Endothelial cell of umbilical vein (primary cell): Measurements from ENCODE around the gene SCAF1. TPM values are rescaled to one million over a fixed set of nuclear protein-coding genes. Genes with fewer than 3 reads are reported as not detected.

Experiments
- BruUV-seq: library from RNA; stranded (reverse); fragments of 400-500 nt; replicated peaks from 2 replicates; lab custom pipeline; 2021; lab: Mats Ljungman, UMichigan
- CTCF ChIA-PET: fragments of 300-600, 350-600 bp; sonication (Branson Sonifier 250); formaldehyde crosslinking; loops from one replicate; lab custom pipeline; 2021; ENCODE audit warnings: antibody characterized with exemption, inconsistent platforms; lab: Charles Lee
- POLR2A ChIA-PET: fragments of 300-600, 350-600 bp; sonication (Branson Sonifier 250); formaldehyde crosslinking; loops from one replicate; lab custom pipeline; 2021; ENCODE audit warnings: antibody characterized with exemption, inconsistent platforms; lab: Charles Lee
- DNase-seq: peaks from one replicate; pipeline ENCODE4 v3.0.0-alpha.2; 2011; ENCODE audit warnings: low read depth, low spot score
- FAIRE-seq: peaks from 2 replicates; lab custom pipeline; 2011; peaks lifted over from hg19 to GRCh38; lab: Jason Lieb, UNC
- H2AFZ ChIP-seq: 2 replicates; pipeline ENCODE4 v1.6.0; 2012; ENCODE audit warnings: low read depth, low read length, control low read depth, inconsistent platforms
- H3K27ac ChIP-seq: 2 replicates; pipeline ENCODE4 v1.5.1; 2011; ENCODE audit warnings: low read depth, mild to moderate bottlenecking, control low read depth, low read length, moderate library complexity; ENCODE audit not compliant: insufficient read depth
- H3K27me3 ChIP-seq, 2 experiments: 2 replicates each; pipeline versions ENCODE4 v1.6.0 to v1.6.1; 2011; ENCODE audit warnings: low read length in 2 of 2, mixed read lengths in 1 of 2; ENCODE audit not compliant: control insufficient read depth in 2 of 2, insufficient read depth in 2 of 2
- H3K36me3 ChIP-seq, 2 experiments: 2 replicates in 1 of 2; 3 replicates in 1 of 2; pipeline ENCODE4 v1.5.1; 2011; ENCODE audit warnings: low read length in 2 of 2, mild to moderate bottlenecking in 1 of 2, moderate library complexity in 1 of 2; ENCODE audit not compliant: control insufficient read depth in 2 of 2, insufficient read depth in 2 of 2; ENCODE audit errors: extremely low read depth in 1 of 2
- H3K4me1 ChIP-seq: 3 replicates; pipeline ENCODE4 v1.5.1; 2011; ENCODE audit warnings: mild to moderate bottlenecking, low read length; ENCODE audit not compliant: control insufficient read depth, insufficient read depth; ENCODE audit errors: extremely low read depth
- H3K4me2 ChIP-seq: 2 replicates; pipeline ENCODE4 v1.6.1; 2011; ENCODE audit warnings: low read length, control low read depth, mixed read lengths; ENCODE audit not compliant: insufficient read depth
- H3K4me3 ChIP-seq, 3 experiments: fragments of 200-600 bp in 1 of 3; sonication (generic), shearing (Covaris generic) in 1 of 3; replicated peaks in 1 of 3; 2 replicates each; pipeline ENCODE4 v1.5.1; 2011 to 2016; ENCODE audit warnings: control low read depth in 3 of 3, low read length in 3 of 3, mild to moderate bottlenecking in 2 of 3, inconsistent platforms in 1 of 3, low read depth in 1 of 3, moderate library complexity in 1 of 3; ENCODE audit not compliant: insufficient read depth in 1 of 3
- H3K79me2 ChIP-seq: 2 replicates; pipeline ENCODE4 v1.6.0; 2012; ENCODE audit warnings: low read length, inconsistent platforms; ENCODE audit not compliant: control insufficient read depth, insufficient read depth
- H3K9ac ChIP-seq: replicated peaks from 2 replicates; pipeline ENCODE3; 2011; ENCODE audit warnings: low read length, control low read depth; ENCODE audit not compliant: insufficient read depth; ENCODE audit errors: extremely low read depth
- H3K9me1 ChIP-seq: replicated peaks from 3 replicates; pipeline ENCODE4 v1.6.0; 2011; ENCODE audit warnings: mild to moderate bottlenecking, low read length; ENCODE audit not compliant: control insufficient read depth, insufficient read depth; ENCODE audit errors: extremely low read depth
- H3K9me3 ChIP-seq: replicated peaks from 2 replicates; pipeline ENCODE4 v1.5.1; 2012; ENCODE audit warnings: low read length, inconsistent platforms; ENCODE audit not compliant: control insufficient read depth, insufficient read depth
- H4K20me1 ChIP-seq: replicated peaks from 2 replicates; pipeline ENCODE3; 2011; ENCODE audit warnings: mild to moderate bottlenecking, low read length; ENCODE audit not compliant: control insufficient read depth, insufficient read depth; ENCODE audit errors: extremely low read depth
- CTCF ChIP-seq, 2 donors: IDR thresholded peaks; 1 replicate in 1 of 2; 2 replicates in 1 of 2; pipeline ENCODE4 v1.5.1; 2011; ENCODE audit warnings: low read length in 2 of 2, mild to moderate bottlenecking in 2 of 2, moderate library complexity in 2 of 2, control low read depth in 1 of 2, inconsistent platforms in 1 of 2, low read depth in 1 of 2; ENCODE audit not compliant: insufficient read depth in 1 of 2; ENCODE audit errors: extremely low read depth in 1 of 2
- EZH2 ChIP-seq: IDR thresholded peaks from 2 replicates; pipeline ENCODE4 v1.6.1; 2012; ENCODE audit warnings: borderline replicate concordance, low read depth, mild to moderate bottlenecking, moderate library complexity, low read length, inconsistent platforms; ENCODE audit not compliant: severe bottlenecking
- FOS ChIP-seq: IDR thresholded peaks from 2 replicates; pipeline ENCODE4 v1.6.1; 2011; ENCODE audit warnings: mild to moderate bottlenecking, low read length, moderate library complexity, borderline replicate concordance; ENCODE audit not compliant: insufficient read depth
- GATA2 ChIP-seq: IDR thresholded peaks from 2 replicates; pipeline ENCODE4 v1.7.0; 2011; ENCODE audit warnings: low read depth, mild to moderate bottlenecking, moderate library complexity, mixed read lengths, low read length; ENCODE audit not compliant: insufficient read length, insufficient read depth
- JUN ChIP-seq: IDR thresholded peaks from 2 replicates; pipeline ENCODE4 v1.6.1; 2011; ENCODE audit warnings: borderline replicate concordance, low read depth; ENCODE audit not compliant: insufficient read length, insufficient read depth
- MYC ChIP-seq: IDR thresholded peaks from one replicate; pipeline ENCODE4 v1.6.1; 2011; ENCODE audit warnings: mild to moderate bottlenecking, low read depth, low read length
- POLR2A ChIP-seq: IDR thresholded peaks from 2 replicates; pipeline ENCODE4 v1.6.1; 2012; ENCODE audit warnings: low read depth, mild to moderate bottlenecking, control low read depth, low read length
- POLR2AphosphoS5 ChIP-seq: IDR thresholded peaks from 2 replicates; pipeline ENCODE4 v1.6.1; 2012; ENCODE audit warnings: low read depth, mild to moderate bottlenecking, control low read depth, low read length, moderate library complexity; ENCODE audit not compliant: insufficient read depth
- dilution Hi-C: fragments of 300-500 bp; cut with MboI; formaldehyde crosslinking; loops from one replicate; pipeline ENCODE4 v1.15.0; 2019; ENCODE audit warnings: low sequenced_read_pairs; ENCODE audit not compliant: extremely low pct_ligation_motif_present
- intact Hi-C: fragments of 100-400 bp; cut with micrococcal nuclease; formaldehyde crosslinking; loops from one replicate; pipeline ENCODE4 v1.10.0; 2022
- polyA plus RNA-seq, 4 experiments: library from polyadenylated mRNA; depleted of rRNA in 3 of 4; stranded (reverse) in 3 of 4; unstranded in 1 of 4; fragments of >200 nt; gene quantifications; 2 replicates each; pipeline versions ENCODE4 v1.2.1 to v1.2.3, GENCODE V29; 2011 to 2012; ENCODE audit warnings: missing spikeins in 1 of 4
- total RNA-seq: library from RNA; stranded (reverse); gene quantifications from 2 replicates; pipeline ENCODE4 v1.2.3, GENCODE V29; 2021
- TF ChIP-seq, protein P1 (sequence below): IDR thresholded peaks from 2 replicates; pipeline ENCODE4 v1.6.1; 2011; ENCODE audit not compliant: insufficient read depth, insufficient read length

SCAF1 gene
- total and polyA plus RNA-seq, 2 donors (not counting 3 experiments of a cell fraction or from before 2014, with no cell fraction given): 13.3 to 75.8 TPM

- FAIRE-seq: no peak
- Histone ChIP-seq H3K27ac (no peak overlapping the region), H3K4me1 (peaks cover 24% of the 10 kb centered on the region), H3K9me3 (no peaks in the 10 kb centered on the region), H3K4me3 (peak overlapping the region in 1 of 3 experiments; percentile 97), H3K9ac (no peak overlapping the region), H3K36me3 (peaks cover 2 to 17% of the 10 kb centered on the region in 2 experiments), H3K4me2 (peak overlapping the region; percentile 96), H2AFZ (no peak overlapping the region), H3K79me2 (peaks cover 57% of the 10 kb centered on the region), H3K27me3 (no peaks in the 10 kb centered on the region), H3K9me1 (no peaks in the 10 kb centered on the region), H4K20me1 (no peaks in the 10 kb centered on the region)
- dilution Hi-C loops (no loop called here), intact Hi-C loops (loop anchor here (5.0 kb wide), 1 partner anchor 191 kb away; the partner anchor contains the start of genes ALDH16A1 and PIH1D1)
- ChIA-PET POLR2A (interaction anchor here (0.6 kb wide), 1 partner anchor 116 kb away, joined by 4 read pairs; the partner anchor contains the start of gene RCN3), CTCF (interaction anchor here (1.3 to 2.4 kb wide), 2 partner anchors 21 to 73 kb away, joined by 3 to 9 read pairs; partner anchors contain the start of genes BCL2L12 and IRF3)
- BruUV-seq: no TSS peak
- TF ChIP-seq POLR2A (no peak), GATA2 (no peak), MYC (no peak), EZH2 (no peak), JUN (no peak), POLR2AphosphoS5 (no peak), FOS (no peak), CTCF (IDR thresholded peaks at IDR 0.05; ENCODE audit: extremely low read depth in 1 of 2, insufficient read depth in 1 of 2, low read depth in 1 of 2, low read length in 2 of 2) (no peak)
- TF ChIP-seq, protein P1, sequence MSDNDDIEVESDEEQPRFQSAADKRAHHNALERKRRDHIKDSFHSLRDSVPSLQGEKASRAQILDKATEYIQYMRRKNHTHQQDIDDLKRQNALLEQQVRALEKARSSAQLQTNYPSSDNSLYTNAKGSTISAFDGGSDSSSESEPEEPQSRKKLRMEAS: no peak
- no peak for DNase-seq
These were observed 1.5 kb downstream of the SCAF1 start for GRCh38 chr19:49643466-49643865.
